ENCODE measurements around the gene PDE5A.

DNA sequence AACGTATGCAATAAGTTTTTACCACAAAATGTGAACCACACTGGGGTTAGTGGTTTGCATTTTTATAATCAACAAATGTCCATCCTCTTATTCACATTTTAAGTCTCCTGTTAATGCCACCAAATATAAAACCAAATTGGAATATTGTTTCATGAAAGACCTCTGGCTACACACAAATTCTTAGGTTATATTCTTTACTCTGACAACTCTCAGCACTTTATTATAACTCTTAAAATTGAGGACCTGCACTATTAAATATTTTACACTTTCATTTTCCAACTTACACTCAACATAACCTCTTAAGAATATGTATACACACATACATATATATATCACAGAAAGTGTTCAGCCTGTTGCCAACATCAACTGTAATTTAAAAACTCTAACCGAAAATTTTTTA, 2.8 kb downstream of the PDE5A start:
- no peak for TF ChIP-seq POLR2AphosphoS5 (IDR thresholded peaks at IDR 0.05; ENCODE audit: low read depth, low read length)
- TF ChIP-seq POLR2A (IDR thresholded peaks at IDR 0.05; ENCODE audit: low read depth, low read length): no peak
